ENCODE data around the gene RALGPS1.

Gene RALGPS1

DNA sequence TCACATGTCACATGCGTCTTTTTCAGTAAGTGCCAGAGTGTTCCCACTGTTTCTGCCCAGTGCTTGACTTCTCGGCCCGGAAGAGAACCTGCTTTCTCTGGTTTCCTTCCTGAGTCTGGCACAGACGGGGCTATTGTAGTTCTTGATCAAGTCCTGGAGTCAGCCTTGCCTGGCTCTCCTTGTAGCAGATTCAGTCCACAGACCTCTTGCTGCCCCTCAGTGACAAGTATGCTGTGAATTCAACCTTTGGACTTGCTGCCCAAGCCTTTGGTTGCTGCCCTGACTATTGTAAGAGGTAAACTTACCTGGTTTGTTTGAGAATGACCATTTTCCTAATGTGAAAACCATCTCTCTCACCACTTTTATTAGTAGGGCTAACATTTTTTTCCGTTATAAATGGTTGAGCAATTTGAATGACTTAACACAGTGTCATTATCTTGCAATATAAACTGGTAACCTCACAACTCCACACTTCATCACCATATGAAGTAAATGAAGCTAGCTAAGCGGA, 29.4 kb upstream of the RALGPS1 start:
- no peak overlapping the region for H3K4me3 Mint-ChIP-seq
- DNase-seq (ENCODE audit: low spot score in 2 of 2): no peak
- peaks cover 6% of the 10 kb centered on the region for H3K4me1 Mint-ChIP-seq
- H3K27me3 Mint-ChIP-seq: no peaks in the 10 kb centered on the region
- no peak overlapping the region for H3K27ac Mint-ChIP-seq (ENCODE audit: low read depth)
- peaks cover 6% of the 10 kb centered on the region for H3K36me3 Mint-ChIP-seq (ENCODE audit: insufficient read depth)
- no peaks in the 10 kb centered on the region for H3K9me3 Mint-ChIP-seq
- ATAC-seq (replicated peaks; ENCODE audit: extremely low read depth, poor library complexity, severe bottlenecking): no peak

- peaks cover 2% of the 10 kb centered on the region for H3K36me3 Mint-ChIP-seq (ENCODE audit: insufficient read depth)
- peaks cover 6% of the 10 kb centered on the region for H3K4me1 Mint-ChIP-seq
- H3K27ac Mint-ChIP-seq (ENCODE audit: low read depth): no peak overlapping the region
- no peak for ATAC-seq (replicated peaks; ENCODE audit: extremely low read depth, poor library complexity, severe bottlenecking)
- no peaks in the 10 kb centered on the region for H3K9me3 Mint-ChIP-seq
- H3K27me3 Mint-ChIP-seq: no peaks in the 10 kb centered on the region
- no peak for DNase-seq (ENCODE audit: low spot score in 2 of 2)
- no peak overlapping the region for H3K4me3 Mint-ChIP-seq
Observed at GRCh38 chr9:126886034-126886822, 28.4 kb upstream of the RALGPS1 start.

DNA sequence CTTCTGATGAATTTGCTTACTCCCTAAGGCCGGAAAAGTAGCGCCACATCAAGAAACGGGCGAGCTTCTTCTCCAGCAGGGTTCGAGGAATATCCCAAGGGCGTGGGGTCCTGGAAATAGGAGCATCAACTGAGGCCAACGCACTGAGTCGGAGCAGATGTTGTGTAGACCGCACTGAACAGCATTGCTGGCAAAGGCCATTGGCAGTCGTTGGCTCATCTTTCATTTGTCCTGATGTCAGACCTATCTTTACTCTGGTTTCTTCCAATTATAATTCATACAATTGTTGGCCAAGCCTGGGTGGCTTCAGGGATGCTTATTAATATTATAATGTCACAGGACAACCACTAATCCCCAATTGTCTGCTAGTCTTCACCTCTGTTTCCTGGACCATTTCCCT, 27.7 kb upstream of the RALGPS1 start:
- peaks cover 6% of the 10 kb centered on the region for H3K4me1 Mint-ChIP-seq
- ATAC-seq (replicated peaks; ENCODE audit: extremely low read depth, poor library complexity, severe bottlenecking) (no peak), DNase-seq (ENCODE audit: low spot score in 2 of 2) (no peak)
- H3K27me3 Mint-ChIP-seq: no peaks in the 10 kb centered on the region
- H3K9me3 Mint-ChIP-seq: no peaks in the 10 kb centered on the region
- H3K36me3 Mint-ChIP-seq (ENCODE audit: insufficient read depth): peaks cover 2% of the 10 kb centered on the region
- no peak overlapping the region for H3K27ac Mint-ChIP-seq (ENCODE audit: low read depth)
- H3K4me3 Mint-ChIP-seq: no peak overlapping the region

GRCh38 chr9:126891676-126892075, 22.9 kb upstream of the RALGPS1 start:
- Mint-ChIP-seq H3K27ac (ENCODE audit: low read depth) (no peak overlapping the region), H3K27me3 (peaks cover 6% of the 10 kb centered on the region), H3K4me1 (peaks cover 6% of the 10 kb centered on the region), H3K9me3 (no peaks in the 10 kb centered on the region), H3K36me3 (ENCODE audit: insufficient read depth) (no peaks in the 10 kb centered on the region), H3K4me3 (no peak overlapping the region)
- DNase-seq (ENCODE audit: low spot score in 2 of 2) (no peak), ATAC-seq (replicated peaks; ENCODE audit: extremely low read depth, poor library complexity, severe bottlenecking) (no peak)

- Mint-ChIP-seq H3K4me3 (no peak overlapping the region), H3K9me3 (no peaks in the 10 kb centered on the region), H3K27ac (ENCODE audit: low read depth) (no peak overlapping the region), H3K4me1 (peaks cover 6% of the 10 kb centered on the region), H3K36me3 (ENCODE audit: insufficient read depth) (peaks cover 2% of the 10 kb centered on the region), H3K27me3 (peaks cover 20% of the 10 kb centered on the region)
- ATAC-seq (replicated peaks; ENCODE audit: extremely low read depth, poor library complexity, severe bottlenecking): no peak
- DNase-seq (ENCODE audit: low spot score in 2 of 2): no peak
Observed at GRCh38 chr9:126893079-126893478, 21.5 kb upstream of the RALGPS1 start.

DNA sequence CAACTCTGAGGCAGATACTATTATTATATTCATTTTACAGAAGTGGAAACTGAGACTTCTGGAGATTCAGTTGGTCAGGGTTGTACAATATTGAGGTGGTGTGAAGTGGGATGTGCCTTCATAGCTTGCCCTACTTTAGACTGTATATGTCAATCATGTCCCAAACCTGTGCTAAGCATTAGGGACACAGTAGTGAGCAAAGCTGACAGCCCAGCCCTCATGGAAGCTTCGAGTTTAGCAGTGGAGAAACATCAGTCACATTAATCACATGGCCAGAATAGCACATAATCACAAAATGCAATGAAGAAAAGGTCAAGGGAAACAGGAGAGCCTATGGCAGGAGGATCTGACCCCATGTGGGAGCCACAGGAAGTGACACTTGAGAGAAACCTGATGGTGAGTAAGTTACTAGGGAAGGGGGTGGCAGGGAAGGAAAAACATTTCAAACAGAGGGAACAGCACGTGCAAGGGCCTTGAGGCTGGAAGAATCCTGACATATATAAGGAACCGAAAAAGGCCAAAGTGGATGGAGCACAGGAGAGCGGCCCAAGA, 20.5 kb upstream of the RALGPS1 start:
- H3K36me3 Mint-ChIP-seq (ENCODE audit: insufficient read depth): peaks cover 2% of the 10 kb centered on the region
- peaks cover 21% of the 10 kb centered on the region for H3K27me3 Mint-ChIP-seq
- ATAC-seq (replicated peaks; ENCODE audit: extremely low read depth, poor library complexity, severe bottlenecking): no peak
- no peak overlapping the region for H3K4me3 Mint-ChIP-seq
- no peak for DNase-seq (ENCODE audit: low spot score in 2 of 2)
- H3K27ac Mint-ChIP-seq (ENCODE audit: low read depth): no peak overlapping the region
- H3K4me1 Mint-ChIP-seq: peaks cover 6% of the 10 kb centered on the region
- H3K9me3 Mint-ChIP-seq: no peaks in the 10 kb centered on the region

DNA sequence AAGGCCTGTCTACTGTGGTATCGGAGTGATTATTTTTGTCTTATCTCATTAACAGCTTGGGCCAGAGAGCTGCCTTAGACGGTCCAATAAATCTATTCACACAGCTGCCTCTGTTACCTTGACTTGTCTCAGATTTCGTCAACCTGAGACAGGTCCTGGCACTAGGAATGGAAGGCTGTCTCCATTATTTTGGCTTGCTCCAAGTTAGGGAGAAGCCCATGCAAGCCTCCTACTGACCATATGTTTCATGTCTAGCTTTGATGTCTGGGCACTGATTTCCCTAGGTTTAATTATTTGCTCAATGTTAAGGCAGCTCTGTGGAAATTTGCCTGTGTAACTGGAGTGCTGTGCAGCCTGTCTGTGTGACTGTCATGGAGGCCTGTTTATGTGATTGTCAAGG, 12.4 kb upstream of the RALGPS1 start:
- H3K36me3 Mint-ChIP-seq (ENCODE audit: insufficient read depth): no peaks in the 10 kb centered on the region
- no peaks in the 10 kb centered on the region for H3K4me1 Mint-ChIP-seq
- H3K9me3 Mint-ChIP-seq: no peaks in the 10 kb centered on the region
- no peak overlapping the region for H3K4me3 Mint-ChIP-seq
- ATAC-seq (replicated peaks; ENCODE audit: extremely low read depth, poor library complexity, severe bottlenecking) (no peak), DNase-seq (ENCODE audit: low spot score in 2 of 2) (no peak)
- peaks cover 27% of the 10 kb centered on the region for H3K27me3 Mint-ChIP-seq
- no peak overlapping the region for H3K27ac Mint-ChIP-seq (ENCODE audit: low read depth)

DNA sequence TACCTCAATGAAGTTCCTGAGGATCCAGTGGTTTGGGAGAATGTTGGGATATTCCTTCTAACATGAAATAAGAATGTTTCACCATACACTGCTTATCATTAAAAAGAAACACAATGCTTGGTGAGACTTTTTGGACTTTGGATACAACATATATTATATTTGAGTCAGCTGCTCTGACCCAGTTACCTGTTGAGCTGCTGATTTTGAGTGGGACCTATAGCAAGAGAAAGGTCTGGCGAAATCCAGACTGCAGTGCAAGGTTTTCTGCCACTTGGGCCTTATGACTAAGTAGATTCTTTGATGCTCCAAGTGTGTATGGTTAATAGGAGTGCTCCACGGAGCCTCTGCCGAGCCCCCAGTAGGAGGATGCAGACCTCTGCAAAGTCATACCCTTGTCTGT, 10.0 kb upstream of the RALGPS1 start:
- no peak overlapping the region for H3K27ac Mint-ChIP-seq (ENCODE audit: low read depth)
- no peaks in the 10 kb centered on the region for H3K4me1 Mint-ChIP-seq

DNA sequence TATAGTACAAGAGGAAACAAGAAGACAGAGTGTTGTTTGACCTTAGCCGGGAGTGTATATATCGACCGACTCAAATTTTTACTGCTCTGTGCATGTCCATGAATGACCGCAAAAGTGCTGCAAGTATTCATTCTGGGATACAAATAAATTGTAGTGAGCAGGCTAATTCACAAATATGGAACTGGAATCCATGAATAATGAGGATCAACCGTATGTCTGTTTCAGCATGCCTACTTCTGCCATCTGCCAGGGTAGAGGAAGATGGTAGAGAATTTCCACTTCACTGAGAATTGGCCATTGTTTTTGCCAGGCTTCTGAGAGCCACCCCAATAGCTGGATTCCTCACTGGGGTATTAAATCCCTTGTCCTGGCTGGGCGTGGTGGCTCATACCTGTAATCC, 8.5 kb upstream of the RALGPS1 start:
- H3K4me3 Mint-ChIP-seq: no peak overlapping the region
- no peak for ATAC-seq (replicated peaks; ENCODE audit: extremely low read depth, poor library complexity, severe bottlenecking)
- DNase-seq (ENCODE audit: low spot score in 2 of 2): no peak
- no peak overlapping the region for H3K27ac Mint-ChIP-seq (ENCODE audit: low read depth)
- H3K36me3 Mint-ChIP-seq (ENCODE audit: insufficient read depth): no peaks in the 10 kb centered on the region
- no peaks in the 10 kb centered on the region for H3K9me3 Mint-ChIP-seq
- no peaks in the 10 kb centered on the region for H3K4me1 Mint-ChIP-seq
- H3K27me3 Mint-ChIP-seq: peaks cover 43% of the 10 kb centered on the region

More for the DNA sequence above, 10.0 kb upstream of the RALGPS1 start:
- H3K9me3 Mint-ChIP-seq: no peaks in the 10 kb centered on the region
- H3K4me3 Mint-ChIP-seq: no peak overlapping the region
- H3K36me3 Mint-ChIP-seq (ENCODE audit: insufficient read depth): no peaks in the 10 kb centered on the region
- no peak for DNase-seq (ENCODE audit: low spot score in 2 of 2)
- H3K27me3 Mint-ChIP-seq: peaks cover 40% of the 10 kb centered on the region
- ATAC-seq (replicated peaks; ENCODE audit: extremely low read depth, poor library complexity, severe bottlenecking): no peak

- Mint-ChIP-seq H3K4me1 (no peaks in the 10 kb centered on the region), H3K4me3 (no peak overlapping the region), H3K36me3 (ENCODE audit: insufficient read depth) (no peaks in the 10 kb centered on the region), H3K27ac (ENCODE audit: low read depth) (no peak overlapping the region), H3K27me3 (peaks cover 51% of the 10 kb centered on the region), H3K9me3 (peaks cover 3% of the 10 kb centered on the region)
- no peak for ATAC-seq (replicated peaks; ENCODE audit: extremely low read depth, poor library complexity, severe bottlenecking)
- DNase-seq (ENCODE audit: low spot score in 2 of 2): no peak
Observed at GRCh38 chr9:126907058-126907457, 7.5 kb upstream of the RALGPS1 start.

- Mint-ChIP-seq H3K9me3 (peaks cover 6% of the 10 kb centered on the region), H3K27me3 (peaks cover 20% of the 10 kb centered on the region), H3K27ac (ENCODE audit: low read depth) (no peak overlapping the region), H3K4me3 (peak overlapping the region; percentile 71), H3K36me3 (ENCODE audit: insufficient read depth) (peaks cover 3% of the 10 kb centered on the region), H3K4me1 (peaks cover 8% of the 10 kb centered on the region)
- peak; percentile 3 for ATAC-seq (replicated peaks; ENCODE audit: extremely low read depth, poor library complexity, severe bottlenecking)
- DNase-seq (ENCODE audit: low spot score in 2 of 2): peak in 1 of 2 donors; percentile 9
Observed at GRCh38 chr9:126915281-126915816, 767 bp downstream of the RALGPS1 start.

DNA sequence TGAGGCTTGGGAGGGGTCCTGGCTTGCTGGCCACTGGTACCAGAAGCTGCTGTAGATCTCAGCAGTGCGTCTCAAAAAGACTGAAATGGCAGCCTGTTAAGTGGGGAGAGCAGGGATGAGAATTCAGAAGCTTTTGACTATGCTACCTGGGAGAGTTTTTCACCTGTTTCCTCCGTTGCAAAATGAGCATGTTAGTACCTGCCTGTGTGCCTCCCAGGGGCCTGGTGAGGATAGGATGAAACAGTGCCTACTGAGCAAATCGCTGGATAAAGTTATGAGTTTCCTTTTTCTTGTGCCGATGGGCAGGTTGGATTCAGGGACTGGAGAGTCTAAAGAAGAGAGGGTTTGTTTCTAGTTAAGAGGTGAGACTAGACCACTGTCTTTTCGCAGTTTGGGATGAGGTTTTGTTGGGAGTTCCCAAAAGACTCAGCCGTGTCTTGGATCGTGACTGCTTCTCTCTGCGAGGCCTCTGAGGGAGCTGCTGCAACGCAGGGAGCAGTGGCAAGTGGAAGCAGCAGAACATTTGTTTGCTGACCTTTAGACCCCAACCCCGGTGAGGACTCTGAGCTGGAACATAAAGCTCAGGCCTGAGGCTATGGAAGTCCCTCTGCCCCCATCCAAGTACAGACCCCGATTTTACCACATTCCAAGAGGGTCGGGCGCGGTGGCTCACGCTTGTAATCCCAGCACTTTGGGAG, 1.4 kb downstream of the RALGPS1 start:
- peaks cover 6% of the 10 kb centered on the region for H3K9me3 Mint-ChIP-seq
- no peak overlapping the region for H3K27ac Mint-ChIP-seq (ENCODE audit: low read depth)
- H3K4me1 Mint-ChIP-seq: peaks cover 8% of the 10 kb centered on the region
- H3K36me3 Mint-ChIP-seq (ENCODE audit: insufficient read depth): peaks cover 3% of the 10 kb centered on the region
- peak overlapping the region; percentile 71 for H3K4me3 Mint-ChIP-seq
- H3K27me3 Mint-ChIP-seq: peaks cover 20% of the 10 kb centered on the region
- ATAC-seq (replicated peaks; ENCODE audit: extremely low read depth, poor library complexity, severe bottlenecking) (no peak), DNase-seq (ENCODE audit: low spot score in 2 of 2) (no peak)

All from central memory CD8-positive, alpha-beta T cell (primary cell).